Fibroblast of skin of right quadriceps (primary cell): Measurements from ENCODE around the gene SCUBE1.

Experiments used
- DNase-seq: peaks from one replicate; pipeline ENCODE4 v3.0.0-alpha.2; 2013

Gene SCUBE1

DNA sequence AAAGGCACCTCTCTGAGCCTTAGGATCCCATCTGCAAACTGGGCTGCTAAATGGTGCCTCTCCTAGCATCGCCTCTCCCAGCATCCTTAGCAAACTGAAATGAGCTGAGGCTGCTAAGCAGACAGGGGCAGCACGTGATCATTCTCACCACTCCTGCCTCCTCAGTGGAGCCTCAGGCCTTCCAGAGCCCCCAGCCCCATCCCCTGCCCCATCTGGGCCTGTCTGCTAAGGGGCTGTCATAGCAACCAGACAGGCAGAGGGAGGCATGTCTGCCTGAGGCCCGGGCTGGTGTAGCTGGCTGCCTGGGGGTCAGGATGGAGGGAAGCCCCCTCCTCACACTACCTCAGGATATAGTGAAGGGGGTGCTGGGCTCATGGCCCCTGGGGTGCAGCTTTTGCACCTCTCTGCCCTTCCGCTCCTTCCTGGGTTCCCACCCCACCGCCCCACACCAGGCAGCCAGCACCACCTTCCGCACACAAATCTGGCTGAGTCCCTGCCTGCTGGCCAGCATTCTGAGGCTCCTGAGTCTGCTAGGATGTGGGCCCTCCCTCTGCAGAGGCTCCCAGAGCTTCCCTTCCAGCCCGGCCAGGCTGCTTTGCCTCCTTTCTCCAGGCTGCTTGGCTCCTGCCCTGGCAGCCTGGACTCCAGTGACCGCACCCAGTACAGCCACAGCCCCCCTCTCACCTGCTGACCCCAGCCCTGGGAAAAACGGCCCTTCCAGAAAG lies 108.7 kb downstream of the SCUBE1 start:
- no peak for DNase-seq

DNA sequence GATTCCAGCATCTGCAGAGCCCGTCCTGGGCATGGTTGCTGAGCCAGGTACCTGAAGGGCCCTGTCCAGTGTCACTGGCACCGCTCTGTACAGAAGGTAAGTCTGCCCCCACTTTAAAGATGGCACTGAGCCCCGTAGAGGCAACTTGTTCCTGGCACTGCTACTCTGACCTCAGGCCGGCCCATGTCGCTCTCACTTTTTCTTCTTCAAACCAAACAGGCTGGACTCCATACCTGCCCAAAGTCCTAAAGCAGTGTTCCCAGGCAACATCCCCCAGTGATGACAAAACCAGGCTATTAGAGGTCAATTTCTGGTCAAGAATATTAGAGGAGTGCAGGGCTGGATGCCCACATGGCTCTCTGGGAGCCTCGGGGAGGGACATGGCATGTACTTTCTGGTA lies 109.6 kb downstream of the SCUBE1 start:
- no peak for DNase-seq

GRCh38 chr22:43232445-43232844 lies 110.7 kb downstream of the SCUBE1 start:
- DNase-seq, result no peak

DNA sequence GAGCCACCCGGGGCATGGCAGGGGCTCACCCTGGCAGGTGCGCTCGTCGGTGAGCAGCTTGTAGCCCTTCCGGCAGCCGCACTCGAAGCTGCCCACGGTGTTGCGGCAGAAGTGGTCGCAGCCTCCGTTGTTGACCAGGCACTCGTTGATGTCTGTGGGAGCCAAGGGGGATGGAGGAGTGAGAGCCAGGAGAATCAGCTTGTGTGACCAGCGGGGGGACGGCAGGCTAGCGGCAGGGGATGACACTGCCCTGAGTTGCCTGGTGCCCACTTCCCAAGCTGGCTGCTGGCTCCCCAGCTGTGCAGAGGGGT lies 111.5 kb downstream of the SCUBE1 start:
- DNase-seq, result no peak

DNA sequence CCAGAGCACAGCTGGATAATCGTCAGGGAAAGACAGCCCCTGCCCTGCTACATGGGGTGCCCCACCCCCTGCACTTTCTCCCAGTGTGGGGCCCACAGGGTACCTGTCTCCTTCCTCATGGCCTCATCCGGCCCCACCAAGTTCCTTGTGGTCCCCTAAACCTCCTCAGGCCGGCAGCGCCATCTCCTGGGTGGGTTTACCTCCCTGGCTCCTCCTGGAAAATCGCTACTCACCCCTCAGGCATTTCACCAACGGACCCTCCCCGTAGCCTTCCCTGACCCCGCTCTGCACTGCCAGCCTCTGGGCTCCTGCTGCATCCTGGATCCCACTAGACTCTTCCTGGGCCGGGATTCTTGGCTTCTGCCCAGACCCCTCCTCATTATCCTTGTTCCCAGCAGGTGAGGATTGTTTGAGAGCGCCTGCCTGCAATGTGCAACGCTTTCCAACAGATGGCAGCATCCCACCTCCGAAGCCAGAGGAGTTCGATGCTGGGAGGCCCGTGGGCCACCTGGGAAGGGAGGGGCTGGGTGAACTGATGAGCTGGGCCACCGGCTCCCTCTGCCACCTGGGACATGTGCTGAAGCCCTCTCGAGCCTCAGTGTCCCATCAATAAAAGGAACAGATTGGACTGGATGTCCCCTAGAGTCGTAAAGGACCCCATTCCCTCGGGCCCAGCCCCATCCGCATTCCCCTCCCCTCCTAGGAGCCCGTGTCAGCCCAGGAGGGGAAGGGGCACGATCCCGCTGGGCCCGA lies 112.0 kb downstream of the SCUBE1 start:
- peak; percentile 26 for DNase-seq

DNA sequence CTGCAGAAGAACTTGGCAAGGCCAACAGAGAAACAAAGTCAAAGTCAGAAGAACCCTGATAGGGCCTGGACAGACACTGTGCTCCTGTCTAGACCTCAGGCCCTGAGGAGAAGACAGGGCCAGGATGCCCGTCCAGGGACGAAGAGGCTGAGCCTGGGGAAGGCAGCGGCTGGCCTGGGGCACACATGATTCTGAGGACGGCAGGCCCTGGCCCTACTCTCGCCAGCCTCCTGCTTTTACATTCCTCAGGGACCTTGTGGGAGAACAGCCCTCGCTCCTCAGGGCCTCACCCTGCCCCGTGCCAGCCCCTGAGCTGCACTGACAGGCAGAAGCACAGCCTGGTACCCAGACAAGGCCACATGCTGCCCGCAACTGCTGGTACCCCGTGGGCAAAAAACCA lies 112.6 kb downstream of the SCUBE1 start:
- no peak for DNase-seq

DNA sequence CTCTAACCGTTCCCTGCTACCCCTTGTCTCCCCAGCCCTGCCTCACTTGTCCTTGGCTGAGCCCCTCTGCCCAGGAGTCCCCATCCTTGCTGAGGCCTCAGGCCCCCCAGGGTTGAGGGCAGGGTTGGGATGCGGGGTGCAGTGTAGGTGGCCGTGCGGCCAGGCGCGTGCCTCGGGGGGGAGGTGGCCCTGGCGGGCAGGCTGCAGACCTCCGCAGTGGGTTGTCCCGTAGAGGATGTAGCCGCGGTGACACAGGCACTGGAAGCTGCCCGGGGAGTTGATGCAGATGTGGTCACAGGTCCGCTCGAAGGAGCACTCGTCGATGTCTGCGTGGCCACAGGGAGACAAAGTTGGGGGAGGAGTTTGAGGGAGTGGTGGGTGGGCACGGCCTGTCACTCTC lies 114.3 kb downstream of the SCUBE1 start:
- DNase-seq, result no peak

GRCh38 chr22:43228330-43228729 lies 114.8 kb downstream of the SCUBE1 start:
- no peak for DNase-seq

- DNase-seq, result no peak
These were observed 115.9 kb downstream of the SCUBE1 start for GRCh38 chr22:43227239-43227630.

GRCh38 chr22:43226377-43227238 lies 116.6 kb downstream of the SCUBE1 start:
- peak; percentile 52 for DNase-seq

- DNase-seq, result no peak
These were observed 117.6 kb downstream of the SCUBE1 start for GRCh38 chr22:43225609-43226008.

GRCh38 chr22:43222987-43223386 lies 120.2 kb downstream of the SCUBE1 start:
- DNase-seq, result no peak

- no peak for DNase-seq
These were observed 120.9 kb downstream of the SCUBE1 start for GRCh38 chr22:43222262-43222661.

DNA sequence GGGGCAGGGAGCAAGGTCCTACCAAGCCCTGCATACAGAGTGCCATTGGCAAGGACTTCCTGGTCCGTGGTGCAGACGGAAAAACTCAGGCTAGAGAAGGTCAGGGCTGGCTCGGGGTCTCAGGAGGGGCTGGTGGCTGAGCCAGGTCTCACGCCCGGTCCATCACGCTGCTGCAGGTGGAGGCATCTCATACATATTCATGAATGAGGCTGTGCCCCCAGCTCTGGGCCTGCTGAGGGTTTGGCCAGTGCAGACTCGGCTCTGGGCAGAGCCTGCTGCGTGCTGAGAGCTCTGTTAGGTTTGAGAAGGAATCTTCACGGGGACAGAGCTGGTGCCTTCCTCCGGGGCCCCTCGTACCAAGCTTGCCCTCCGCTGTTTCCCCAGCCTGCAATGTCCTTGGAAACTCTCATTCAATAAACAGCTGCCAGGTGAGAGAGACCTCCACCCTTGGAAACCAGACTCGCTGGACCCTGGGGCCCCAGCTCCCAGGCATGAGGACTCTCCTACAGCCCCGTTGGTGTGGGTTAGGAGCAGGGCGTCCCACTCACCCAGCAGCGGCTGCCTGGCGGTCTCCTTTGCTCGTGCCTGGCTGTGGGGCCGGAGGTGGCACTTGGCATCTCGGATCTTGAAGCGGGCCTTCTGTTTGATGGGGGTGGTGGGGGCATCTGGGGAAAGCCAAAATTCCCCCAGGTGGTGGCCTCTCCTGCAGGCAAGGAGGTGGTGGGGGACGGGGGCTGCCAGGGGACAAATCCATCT lies 122.4 kb downstream of the SCUBE1 start:
- no peak for DNase-seq

DNA sequence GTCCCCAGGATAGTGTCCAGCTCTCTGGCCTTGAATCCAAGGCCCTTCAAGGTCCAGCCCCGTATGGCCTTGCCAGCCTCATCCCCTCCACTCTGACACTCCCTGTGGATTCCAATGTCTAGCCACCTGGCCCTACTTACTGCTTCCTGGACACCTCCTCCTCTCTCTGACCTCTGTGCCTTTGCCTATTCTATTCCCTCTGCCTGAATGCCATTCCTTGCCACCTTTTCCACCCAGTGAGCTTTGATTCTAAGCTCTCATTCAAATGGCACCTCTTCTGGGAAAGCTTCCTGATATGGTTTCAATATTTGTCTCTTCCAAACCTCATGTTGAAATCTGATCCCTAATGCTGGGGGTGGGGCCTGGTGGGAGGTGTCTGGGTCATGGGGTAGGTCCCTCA lies 124.4 kb downstream of the SCUBE1 start:
- no peak for DNase-seq

DNA sequence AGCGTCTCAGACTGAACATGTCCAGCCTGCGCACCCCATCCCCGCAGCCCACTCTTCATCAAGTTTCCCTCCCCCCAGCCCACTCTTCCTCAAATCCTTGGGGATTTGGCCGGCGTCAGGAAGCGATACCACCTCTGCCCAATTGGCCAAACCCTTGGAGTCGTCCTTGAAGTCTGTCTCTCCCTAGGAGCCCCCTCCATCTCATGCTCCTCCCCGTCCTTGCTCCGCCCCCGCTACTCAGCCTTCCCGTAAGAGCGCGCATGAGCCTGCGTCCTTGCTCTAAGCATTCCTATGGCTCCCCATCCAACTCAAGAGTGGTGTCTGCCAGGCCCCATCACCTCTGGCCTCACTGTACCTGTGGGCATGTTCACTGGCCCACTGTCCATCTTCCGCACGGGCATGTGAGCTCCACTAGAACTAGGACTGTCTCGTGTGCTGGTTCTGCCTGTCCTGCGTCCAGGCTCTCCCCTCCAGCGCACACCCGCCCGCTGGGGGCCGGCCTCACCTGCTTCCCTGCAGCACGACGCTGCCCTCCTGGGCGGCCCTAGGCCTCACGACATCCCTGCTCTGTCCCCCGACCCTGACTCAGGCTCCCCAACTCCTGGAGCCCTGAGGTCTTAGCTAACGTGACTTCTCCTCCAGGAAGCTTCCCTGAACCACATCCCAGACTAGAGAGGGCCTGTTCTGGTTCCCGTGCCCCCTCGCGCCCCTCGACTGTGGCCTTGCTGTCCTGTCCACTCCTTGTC lies 125.7 kb downstream of the SCUBE1 start:
- no peak for DNase-seq

DNA sequence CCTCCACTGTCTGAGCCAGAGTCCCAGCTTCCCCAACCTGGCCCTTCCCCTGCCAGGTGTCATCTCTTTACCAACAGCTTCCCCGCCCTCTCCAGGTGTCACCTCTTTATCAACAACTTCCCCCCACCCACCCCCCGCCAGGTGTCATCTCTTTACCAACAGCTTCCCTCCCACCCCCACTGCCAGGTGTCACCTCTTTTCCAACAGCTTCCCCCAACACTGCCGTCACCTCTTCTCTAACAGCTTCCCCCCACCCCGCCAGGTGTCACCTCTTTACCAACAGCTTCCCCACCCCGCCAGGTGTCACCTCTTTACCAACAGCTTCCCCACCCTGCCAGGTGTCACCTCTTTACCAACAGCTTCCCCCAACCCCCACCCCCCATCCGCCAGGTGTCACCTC lies 126.4 kb downstream of the SCUBE1 start:
- no peak for DNase-seq

DNA sequence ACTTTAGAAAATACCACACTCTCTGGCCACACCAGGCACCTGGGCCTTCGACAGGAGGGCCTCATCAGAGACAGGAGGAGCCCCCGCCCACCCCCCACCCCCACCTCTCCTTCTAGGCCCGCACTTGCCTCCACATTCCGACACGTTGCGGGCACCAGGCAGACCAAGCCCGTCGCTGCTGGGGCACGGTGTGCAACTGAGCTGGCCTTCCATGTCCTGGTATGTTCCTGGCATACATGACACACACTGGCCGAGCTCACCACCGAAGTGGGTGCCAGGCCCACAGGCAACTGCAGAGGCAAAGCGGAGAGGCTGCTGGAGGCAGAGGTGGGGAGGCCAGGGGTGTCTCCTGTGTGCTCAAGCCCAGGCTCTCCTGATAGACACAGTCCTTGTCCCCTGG lies 129.2 kb downstream of the SCUBE1 start:
- no peak for DNase-seq

DNA sequence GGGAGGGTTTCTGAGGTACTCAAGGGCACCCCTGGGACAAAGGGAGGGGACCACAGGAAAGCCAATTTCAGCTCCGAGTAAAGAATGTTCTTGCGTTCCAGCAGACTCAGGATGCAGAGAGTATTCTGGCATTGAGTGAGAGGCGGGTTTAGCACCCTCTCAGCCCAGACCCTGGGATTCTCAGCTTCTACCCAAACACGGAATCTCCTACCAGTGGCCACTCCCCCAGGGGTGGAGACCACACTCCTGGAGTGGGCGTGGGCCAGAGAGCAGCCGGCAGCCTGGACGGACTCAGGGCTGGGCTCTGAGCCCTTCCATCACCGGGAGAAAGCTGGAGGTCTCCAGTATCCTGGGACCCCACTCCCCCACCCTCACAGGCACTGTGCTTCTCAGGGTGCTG lies 130.1 kb downstream of the SCUBE1 start:
- no peak for DNase-seq

- DNase-seq, result no peak
These were observed 130.7 kb downstream of the SCUBE1 start for GRCh38 chr22:43212434-43212952.

- no peak for DNase-seq
These were observed 131.2 kb downstream of the SCUBE1 start for GRCh38 chr22:43211941-43212433.
